Neural cell (in vitro differentiated cells): Measurements from ENCODE around the gene NCS1. TPM values are rescaled to one million over a fixed set of nuclear protein-coding genes. Genes with fewer than 3 reads are reported as not detected.

Experiments used
- H2AFZ ChIP-seq: fragments of 200-600, 300-800 bp; sonication (generic), shearing (Covaris generic); 2 replicates; pipeline ENCODE4 v1.6.0; 2014; ENCODE audit warnings: low read depth, mild to moderate bottlenecking, antibody characterized with exemption, low read length, moderate library complexity
- H3F3A ChIP-seq: fragments of 200-600 bp; shearing (Covaris generic); 2 replicates; pipeline ENCODE4 v1.6.1; 2016; ENCODE audit warnings: mild to moderate bottlenecking, moderate library complexity, mixed read lengths, antibody characterized with exemption, low read length; ENCODE audit not compliant: insufficient read depth, poor library complexity, severe bottlenecking
- H3K27ac ChIP-seq: fragments of 200-600, 300-800 bp; sonication (generic), shearing (Covaris generic); 2 replicates; pipeline ENCODE4 v1.5.1; 2014; ENCODE audit warnings: mild to moderate bottlenecking, low read length, moderate library complexity
- H3K27me3 ChIP-seq: fragments of 300-800, 200-600 bp; sonication (generic), shearing (Covaris generic); 2 replicates; pipeline ENCODE4 v1.6.0; 2014; ENCODE audit warnings: mild to moderate bottlenecking, low read depth, low read length, moderate library complexity; ENCODE audit not compliant: insufficient read depth
- H3K36me3 ChIP-seq: fragments of 300-800, 200-600 bp; sonication (generic), shearing (Covaris generic); 2 replicates; pipeline ENCODE4 v1.5.1; 2014; ENCODE audit warnings: mild to moderate bottlenecking, antibody characterized with exemption, low read length, moderate library complexity; ENCODE audit not compliant: insufficient read depth
- H3K4me2 ChIP-seq: fragments of 300-800, 200-600 bp; sonication (generic), shearing (Covaris generic); 2 replicates; pipeline ENCODE4 v1.6.0; 2014; ENCODE audit warnings: mild to moderate bottlenecking, low read length
- H3K4me3 ChIP-seq: fragments of 300-800, 200-600 bp; sonication (generic), shearing (Covaris generic); 2 replicates; pipeline ENCODE4 v1.5.1; 2014; ENCODE audit warnings: mild to moderate bottlenecking, low read length, moderate library complexity
- H3K79me2 ChIP-seq: fragments of 200-600 bp; shearing (Covaris generic); replicated peaks from 2 replicates; pipeline ENCODE4 v1.6.0; 2014; ENCODE audit warnings: mild to moderate bottlenecking, low read length, moderate library complexity; ENCODE audit not compliant: insufficient read depth
- H3K9ac ChIP-seq: fragments of 300-800, 200-600 bp; sonication (generic), shearing (Covaris generic); 2 replicates; pipeline ENCODE4 v1.6.1; 2016; ENCODE audit warnings: mild to moderate bottlenecking, low read length, mixed read lengths
- H3K9me2 ChIP-seq: fragments of 200-600 bp; shearing (Covaris generic); 2 replicates; pipeline ENCODE4 v1.6.1; 2016; ENCODE audit warnings: mild to moderate bottlenecking, low read length, mixed read lengths; ENCODE audit not compliant: insufficient read depth
- H3K9me3 ChIP-seq: fragments of 200-600, 300-800 bp; sonication (generic), shearing (Covaris generic); 2 replicates; pipeline ENCODE4 v1.6.1; 2016; ENCODE audit warnings: mild to moderate bottlenecking, mixed run types, low read length, moderate library complexity, mixed read lengths
- H4K20me1 ChIP-seq: fragments of 200-600 bp; shearing (Covaris generic); 2 replicates; pipeline ENCODE4 v1.6.1; 2016; ENCODE audit warnings: mild to moderate bottlenecking, mixed run types; ENCODE audit not compliant: insufficient read depth
- CTCF ChIP-seq: fragments of 450-650 bp; IDR thresholded peaks from 2 replicates; pipeline ENCODE4 v1.5.1; 2014; ENCODE audit warnings: antibody characterized with exemption, mild to moderate bottlenecking, moderate library complexity; ENCODE audit not compliant: poor library complexity, severe bottlenecking
- EP300 ChIP-seq: fragments of 450-650 bp; conservative IDR thresholded peaks from 2 replicates; pipeline ENCODE4 v1.6.1; 2014; ENCODE audit warnings: antibody characterized with exemption, mild to moderate bottlenecking, moderate library complexity; ENCODE audit not compliant: poor library complexity, severe bottlenecking
- EZH2 ChIP-seq: fragments of 200-600, 300-800 bp; shearing (Covaris generic), sonication (generic); IDR thresholded peaks from 2 replicates; pipeline ENCODE4 v1.6.1; 2014; ENCODE audit warnings: antibody characterized with exemption, low read length, borderline replicate concordance, mild to moderate bottlenecking; ENCODE audit not compliant: insufficient read depth, poor library complexity, severe bottlenecking
- MXI1 ChIP-seq: fragments of 450-650 bp; conservative IDR thresholded peaks from 2 replicates; pipeline ENCODE4 v1.6.1; 2014; ENCODE audit warnings: antibody characterized with exemption, mild to moderate bottlenecking; ENCODE audit not compliant: poor library complexity, severe bottlenecking
- POLR2AphosphoS5 ChIP-seq: IDR thresholded peaks from 2 replicates; pipeline ENCODE4 v1.6.1; 2012
- RAD21 ChIP-seq: fragments of 450-650 bp; conservative IDR thresholded peaks from 2 replicates; pipeline ENCODE4 v1.6.1; 2014; ENCODE audit warnings: antibody characterized with exemption, mild to moderate bottlenecking, moderate library complexity
- REST ChIP-seq: IDR thresholded peaks from 2 replicates; pipeline ENCODE4 v1.6.1; 2012; ENCODE audit warnings: borderline replicate concordance
- SMC3 ChIP-seq: fragments of 450-650 bp; conservative IDR thresholded peaks from 2 replicates; pipeline ENCODE4 v1.6.1; 2014; ENCODE audit warnings: antibody characterized with exemption, mild to moderate bottlenecking, moderate library complexity; ENCODE audit not compliant: poor library complexity
- TAF1 ChIP-seq: IDR thresholded peaks from 2 replicates; pipeline ENCODE4 v1.6.1; 2012; ENCODE audit warnings: low read depth
- polyA plus RNA-seq: library from polyadenylated mRNA; depleted of rRNA; stranded (reverse); fragments of >200 nt; gene quantifications from 2 replicates; pipeline ENCODE4 v1.2.3, GENCODE V29; 2014

The NCS1 gene
- polyA plus RNA-seq, 1 donor from 2014 or later: 73.3 TPM

- H3K36me3 ChIP-seq: peaks cover 3% of the 10 kb centered on the region
- TF ChIP-seq POLR2AphosphoS5: no peak
- TF ChIP-seq CTCF: no peak
- no peak for TF ChIP-seq SMC3
- no peak for TF ChIP-seq TAF1
- no peaks in the 10 kb centered on the region for H3K27me3 ChIP-seq
- no peak overlapping the region for H2AFZ ChIP-seq
- H3K9me2 ChIP-seq: no peaks in the 10 kb centered on the region
- no peak overlapping the region for H3K27ac ChIP-seq
- H3F3A ChIP-seq: no peaks in the 10 kb centered on the region
- no peak overlapping the region for H3K4me2 ChIP-seq
- no peak overlapping the region for H3K4me3 ChIP-seq
- H3K79me2 ChIP-seq: no peaks in the 10 kb centered on the region
- H4K20me1 ChIP-seq: no peaks in the 10 kb centered on the region
- H3K9me3 ChIP-seq: no peaks in the 10 kb centered on the region
- H3K9ac ChIP-seq: no peak overlapping the region
Measured at GRCh38 chr9:130236436-130236985, 64.3 kb downstream of the NCS1 start.

GRCh38 chr9:130237076-130237475 is 64.9 kb downstream of the NCS1 start:
- H3K4me2 ChIP-seq: no peak overlapping the region
- no peak for TF ChIP-seq EZH2
- TF ChIP-seq TAF1: no peak
- TF ChIP-seq RAD21: no peak
- TF ChIP-seq MXI1: no peak
- TF ChIP-seq SMC3: no peak
- TF ChIP-seq CTCF: no peak
- TF ChIP-seq EP300: no peak
- no peak for TF ChIP-seq REST
- TF ChIP-seq POLR2AphosphoS5: no peak
- H3F3A ChIP-seq: no peaks in the 10 kb centered on the region
- no peaks in the 10 kb centered on the region for H3K79me2 ChIP-seq
- H3K4me3 ChIP-seq: no peak overlapping the region
- H3K9me2 ChIP-seq: no peaks in the 10 kb centered on the region
- H3K27me3 ChIP-seq: no peaks in the 10 kb centered on the region
- no peak overlapping the region for H3K9ac ChIP-seq
- H2AFZ ChIP-seq: no peak overlapping the region
- no peaks in the 10 kb centered on the region for H3K9me3 ChIP-seq
- H4K20me1 ChIP-seq: no peaks in the 10 kb centered on the region
- H3K36me3 ChIP-seq: peaks cover 3% of the 10 kb centered on the region
- H3K27ac ChIP-seq: no peak overlapping the region
